HL-60 (cell line): ENCODE measurements around the gene TMTC2.

Experiments
- DNase-seq, 2 experiments: peaks; one replicate each; pipeline ENCODE4 v3.0.0-alpha.2; 2010 to 2020; ENCODE audit warnings: low read depth in 1 of 2, low spot score in 1 of 2
- H3K27ac ChIP-seq: fragments of 250-450 bp; sonication (Bioruptor Pico); replicated peaks from 2 replicates; pipeline ENCODE4 v1.5.1; 2020; ENCODE audit warnings: mild to moderate bottlenecking, moderate library complexity
- H3K27me3 ChIP-seq: fragments of 250-450 bp; sonication (Bioruptor Pico); 2 replicates; pipeline ENCODE4 v1.5.1; 2021; ENCODE audit warnings: mild to moderate bottlenecking, moderate library complexity; ENCODE audit not compliant: insufficient read depth, poor library complexity, severe bottlenecking
- H3K4me3 ChIP-seq: replicated peaks from 2 replicates; pipeline ENCODE4 v1.5.1; 2011; ENCODE audit warnings: mild to moderate bottlenecking, control low read depth, low read length; ENCODE audit not compliant: insufficient read depth
- GABPA ChIP-seq: IDR thresholded peaks from 2 replicates; pipeline ENCODE4 v1.6.1; 2012; ENCODE audit warnings: low read depth
- POLR2AphosphoS5 ChIP-seq: IDR thresholded peaks from 2 replicates; pipeline ENCODE4 v1.6.1; 2012; ENCODE audit warnings: low read depth
- REST ChIP-seq: IDR thresholded peaks from 2 replicates; pipeline ENCODE4 v1.6.1; 2012; ENCODE audit warnings: low read depth; ENCODE audit not compliant: insufficient replicate concordance
- SPI1 ChIP-seq: IDR thresholded peaks from 2 replicates; pipeline ENCODE4 v1.6.1; 2012; ENCODE audit warnings: low read depth, mild to moderate bottlenecking, borderline replicate concordance
- TF ChIP-seq, protein P1 (sequence below): IDR thresholded peaks from one replicate; pipeline ENCODE4 v1.5.1; 2011; ENCODE audit warnings: low read length, control low read depth, inconsistent platforms; ENCODE audit not compliant: insufficient read depth

The TMTC2 gene

DNA sequence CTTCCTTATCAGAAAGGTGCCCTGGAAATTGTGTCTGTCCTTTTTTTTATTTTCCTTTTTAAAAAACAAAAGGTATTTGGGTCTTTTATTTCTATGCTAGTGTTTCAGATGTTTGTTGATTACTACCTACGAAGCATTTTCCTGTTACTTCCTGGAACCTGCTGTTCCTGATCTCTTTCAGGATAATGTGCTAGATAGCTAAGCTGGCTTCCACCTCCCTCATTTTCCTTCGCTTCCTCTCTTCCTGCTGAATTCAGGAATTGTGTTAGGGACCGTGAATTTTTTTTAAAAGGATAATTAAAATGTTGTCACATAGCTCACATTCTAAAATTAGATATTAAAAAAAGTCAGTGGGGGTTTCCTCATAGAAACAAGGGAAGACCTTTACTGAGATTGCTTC, 27.7 kb downstream of the TMTC2 start:
- DNase-seq, result no peak
- TF ChIP-seq, protein P1, sequence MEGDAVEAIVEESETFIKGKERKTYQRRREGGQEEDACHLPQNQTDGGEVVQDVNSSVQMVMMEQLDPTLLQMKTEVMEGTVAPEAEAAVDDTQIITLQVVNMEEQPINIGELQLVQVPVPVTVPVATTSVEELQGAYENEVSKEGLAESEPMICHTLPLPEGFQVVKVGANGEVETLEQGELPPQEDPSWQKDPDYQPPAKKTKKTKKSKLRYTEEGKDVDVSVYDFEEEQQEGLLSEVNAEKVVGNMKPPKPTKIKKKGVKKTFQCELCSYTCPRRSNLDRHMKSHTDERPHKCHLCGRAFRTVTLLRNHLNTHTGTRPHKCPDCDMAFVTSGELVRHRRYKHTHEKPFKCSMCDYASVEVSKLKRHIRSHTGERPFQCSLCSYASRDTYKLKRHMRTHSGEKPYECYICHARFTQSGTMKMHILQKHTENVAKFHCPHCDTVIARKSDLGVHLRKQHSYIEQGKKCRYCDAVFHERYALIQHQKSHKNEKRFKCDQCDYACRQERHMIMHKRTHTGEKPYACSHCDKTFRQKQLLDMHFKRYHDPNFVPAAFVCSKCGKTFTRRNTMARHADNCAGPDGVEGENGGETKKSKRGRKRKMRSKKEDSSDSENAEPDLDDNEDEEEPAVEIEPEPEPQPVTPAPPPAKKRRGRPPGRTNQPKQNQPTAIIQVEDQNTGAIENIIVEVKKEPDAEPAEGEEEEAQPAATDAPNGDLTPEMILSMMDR, result no peak
- TF ChIP-seq REST (no peak), SPI1 (no peak)
- no peak overlapping the region for H3K27ac ChIP-seq
- H3K27me3 ChIP-seq, result no peaks in the 10 kb centered on the region
- no peak overlapping the region for H3K4me3 ChIP-seq

DNA sequence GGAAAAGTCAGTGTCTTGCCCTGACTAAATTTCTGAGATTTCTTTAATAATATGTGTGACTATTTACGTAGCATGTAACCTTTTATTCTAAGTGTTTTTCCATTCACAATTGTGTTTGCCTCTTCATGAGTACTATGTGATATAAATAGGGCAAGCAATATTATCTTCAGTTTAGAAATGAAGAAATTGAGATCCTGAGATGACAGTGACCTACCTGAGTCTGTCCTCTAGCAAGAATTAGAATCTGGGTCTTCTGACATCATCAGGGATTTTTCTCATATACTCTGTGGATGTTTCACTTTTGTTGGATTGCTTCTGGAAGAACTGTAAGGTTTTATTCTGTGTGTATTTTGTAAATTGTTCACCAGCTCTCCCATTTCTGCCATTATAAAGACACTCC, 35.0 kb downstream of the TMTC2 start:
- H3K27ac ChIP-seq, result no peak overlapping the region
- H3K27me3 ChIP-seq, result no peaks in the 10 kb centered on the region
- no peak for TF ChIP-seq SPI1
- TF ChIP-seq POLR2AphosphoS5, result no peak
- TF ChIP-seq, protein P1, result no peak
- TF ChIP-seq REST, result no peak
- no peak for TF ChIP-seq GABPA
- no peak overlapping the region for H3K4me3 ChIP-seq
- DNase-seq, result no peak

- no peak for DNase-seq
- Histone ChIP-seq H3K27me3 (no peaks in the 10 kb centered on the region), H3K27ac (no peak overlapping the region), H3K4me3 (no peak overlapping the region)
- TF ChIP-seq POLR2AphosphoS5 (no peak), SPI1 (no peak), REST (no peak), GABPA (no peak)
- TF ChIP-seq, protein P1, result no peak
Measured at GRCh38 chr12:82723093-82723492, 36.4 kb downstream of the TMTC2 start.
